SU-DHL-6 (cell line): ENCODE data around the gene SGPP2.
A peak's percentile ranks its signal among the peaks of the same experiment; 100 is the strongest.

Experiments used
- H2AFZ ChIP-seq: fragments of 200-600 bp; sonication (generic); 2 replicates; pipeline ENCODE4 v1.6.1; 2014; ENCODE audit warnings: low read depth, mild to moderate bottlenecking, moderate library complexity, mixed read lengths, antibody characterized with exemption, low read length; ENCODE audit not compliant: severe bottlenecking
- H3F3A ChIP-seq: fragments of 200-600 bp; shearing (Covaris generic); 2 replicates; pipeline ENCODE4 v1.6.0; 2016; ENCODE audit warnings: antibody characterized with exemption, mild to moderate bottlenecking; ENCODE audit not compliant: insufficient read depth
- H3K27ac ChIP-seq: fragments of 200-600 bp; sonication (generic); 2 replicates; pipeline ENCODE4 v1.5.1; 2016; ENCODE audit warnings: low read depth, mild to moderate bottlenecking, low read length, moderate library complexity, mixed read lengths
- H3K27me3 ChIP-seq: fragments of 200-600 bp; sonication (generic), shearing (Covaris generic); 2 replicates; pipeline ENCODE4 v1.6.0; 2014; ENCODE audit warnings: mild to moderate bottlenecking, low read length
- H3K36me3 ChIP-seq: fragments of 200-600 bp; sonication (generic); 2 replicates; pipeline ENCODE4 v1.6.1; 2014; ENCODE audit warnings: mild to moderate bottlenecking, low read length, mixed read lengths
- H3K4me2 ChIP-seq: fragments of 300-600, 200-600 bp; shearing (Covaris generic), sonication (generic); 2 replicates; pipeline ENCODE4 v1.6.0; 2014; ENCODE audit warnings: low read length, low read depth, mild to moderate bottlenecking; ENCODE audit not compliant: poor library complexity, severe bottlenecking
- H3K4me3 ChIP-seq: fragments of 200-600 bp; sonication (generic); 2 replicates; pipeline ENCODE4 v1.5.1; 2014; ENCODE audit warnings: antibody characterized with exemption, low read length, mild to moderate bottlenecking, mixed read lengths; ENCODE audit not compliant: insufficient read depth, poor library complexity, severe bottlenecking
- H3K79me2 ChIP-seq: fragments of 200-600 bp; sonication (generic); 2 replicates; pipeline ENCODE4 v1.6.1; 2014; ENCODE audit warnings: mild to moderate bottlenecking, low read length, moderate library complexity; ENCODE audit not compliant: insufficient read depth
- H3K9ac ChIP-seq: fragments of 200-600 bp; sonication (generic); 2 replicates; pipeline ENCODE4 v1.7.0; 2014; ENCODE audit warnings: mild to moderate bottlenecking, low read length
- H3K9me2 ChIP-seq: fragments of 200-600 bp; sonication (generic); replicated peaks from 2 replicates; pipeline ENCODE4 v1.6.1; 2014; ENCODE audit warnings: low read length; ENCODE audit not compliant: insufficient read depth
- H3K9me3 ChIP-seq: fragments of 200-600 bp; sonication (generic); 2 replicates; pipeline ENCODE4 v1.6.1; 2014; ENCODE audit warnings: low read length, mixed read lengths; ENCODE audit not compliant: insufficient read depth
- H4K20me1 ChIP-seq: fragments of 200-600 bp; sonication (generic); 2 replicates; pipeline ENCODE4 v1.6.1; 2014; ENCODE audit warnings: low read depth, mild to moderate bottlenecking, antibody characterized with exemption, low read length, moderate library complexity, mixed read lengths
- CTCF ChIP-seq: fragments of 200-600 bp; sonication (generic); IDR thresholded peaks from one replicate; pipeline ENCODE4 v1.5.1; 2017; ENCODE audit warnings: antibody characterized with exemption, mild to moderate bottlenecking, low read length, moderate library complexity; ENCODE audit not compliant: insufficient read depth, poor library complexity, severe bottlenecking
- EZH2phosphoT487 ChIP-seq: fragments of 200-600 bp; sonication (generic), shearing (Covaris generic); conservative IDR thresholded peaks from 2 replicates; pipeline ENCODE4 v1.6.1; 2018; ENCODE audit warnings: mild to moderate bottlenecking, antibody characterized with exemption, low read length, moderate library complexity, mixed read lengths

Gene SGPP2

GRCh38 chr2:222424276-222424728, at the start of gene SGPP2:
Gene SGPP2 (plus strand): TSS chr2:222424543. CDS start chr2:222424603, 60 bp downstream.
- no peaks in the 10 kb centered on the region for H3F3A ChIP-seq
- peak within 1 kb of the TSS; percentile 56 for H3K4me2 ChIP-seq
- H3K4me3 ChIP-seq: peak within 1 kb of the TSS; percentile 32
- no peak within 1 kb of the TSS for H3K27ac ChIP-seq
- H3K27me3 ChIP-seq: no peaks in the 10 kb centered on the region
- H3K9me2 ChIP-seq: no peaks in the 10 kb centered on the region
- H3K9me3 ChIP-seq: no peaks in the 10 kb centered on the region
- H3K36me3 ChIP-seq: no peaks in the 10 kb centered on the region
- H4K20me1 ChIP-seq: no peaks in the 10 kb centered on the region
- H3K79me2 ChIP-seq: no peaks in the 10 kb centered on the region
- peak within 1 kb of the TSS; percentile 25; the same call in 1 of the 2 replicates for H3K9ac ChIP-seq
- H2AFZ ChIP-seq: peak within 1 kb of the TSS; percentile 22
- no peak for TF ChIP-seq CTCF
- no peak for TF ChIP-seq EZH2phosphoT487

- Histone ChIP-seq H3K27me3 (no peaks in the 10 kb centered on the region), H3K79me2 (no peaks in the 10 kb centered on the region), H3K4me2 (no peak overlapping the region), H3K36me3 (no peaks in the 10 kb centered on the region), H3K4me3 (no peak overlapping the region), H3F3A (no peaks in the 10 kb centered on the region), H3K9me2 (no peaks in the 10 kb centered on the region), H3K9me3 (no peaks in the 10 kb centered on the region), H3K27ac (no peak overlapping the region), H2AFZ (no peak overlapping the region), H3K9ac (no peak overlapping the region), H4K20me1 (no peaks in the 10 kb centered on the region)
- TF ChIP-seq EZH2phosphoT487 (no peak), CTCF (no peak)
Observed at GRCh38 chr2:222375798-222376197, 48.5 kb upstream of the SGPP2 start.

GRCh38 chr2:222380456-222380855, 43.9 kb upstream of the SGPP2 start:
- Histone ChIP-seq H3K79me2 (no peaks in the 10 kb centered on the region), H3K9me2 (no peaks in the 10 kb centered on the region), H3K4me3 (no peak overlapping the region), H3K9ac (no peak overlapping the region), H3K9me3 (no peaks in the 10 kb centered on the region), H3K4me2 (no peak overlapping the region), H3K27me3 (no peaks in the 10 kb centered on the region), H3K27ac (no peak overlapping the region), H3K36me3 (no peaks in the 10 kb centered on the region), H4K20me1 (no peaks in the 10 kb centered on the region), H3F3A (no peaks in the 10 kb centered on the region), H2AFZ (no peak overlapping the region)
- TF ChIP-seq EZH2phosphoT487 (no peak), CTCF (no peak)
